ENCODE measurements around the gene ZBTB46. TPM values are rescaled to one million over a fixed set of nuclear protein-coding genes. Genes with fewer than 3 reads are reported as not detected.

The ZBTB46 gene
- total and polyA plus RNA-seq, 7 donors, result 0.23 to 5.3 (median 3.6) TPM

- no peak for DNase-seq
- TF ChIP-seq POLR2AphosphoS5 (IDR thresholded peaks at IDR 0.05), result no peak
- no peak for TF ChIP-seq EP300 (IDR thresholded peaks at IDR 0.05)
- TF ChIP-seq POLR2A (IDR thresholded peaks at IDR 0.05), result no peak
- TF ChIP-seq CTCF (IDR thresholded peaks at IDR 0.05), result no peak
- no peaks in the 10 kb centered on the region for H3K9me3 ChIP-seq
- 59 to 76% methylated on average over 41 to 43 of the region's 45 CpGs for WGBS, 2 donors
- H3K36me3 ChIP-seq, result no peaks in the 10 kb centered on the region
- H3K4me3 ChIP-seq, result no peak overlapping the region
- intact Hi-C loops (cut with DNase I), result no loop called here
- no peaks in the 10 kb centered on the region for H3K4me1 ChIP-seq
- H3K27ac ChIP-seq, result no peak overlapping the region
- H3K27me3 ChIP-seq, result no peaks in the 10 kb centered on the region
Observed at GRCh38 chr20:63751471-63752271, 79.4 kb downstream of the ZBTB46 start.

- intact Hi-C loops (cut with DNase I), result no loop called here
- DNase-seq, result no peak
- WGBS, 2 donors, result 66 to 68% methylated on average over 26 of the region's 26 CpGs
- no peaks in the 10 kb centered on the region for H3K9me3 ChIP-seq
- H3K27ac ChIP-seq, result no peak overlapping the region
- no peaks in the 10 kb centered on the region for H3K36me3 ChIP-seq
- H3K27me3 ChIP-seq, result no peaks in the 10 kb centered on the region
- no peaks in the 10 kb centered on the region for H3K4me1 ChIP-seq
- no peak overlapping the region for H3K4me3 ChIP-seq
- no peak for TF ChIP-seq EP300 (IDR thresholded peaks at IDR 0.05)
- no peak for TF ChIP-seq POLR2A (IDR thresholded peaks at IDR 0.05)
- TF ChIP-seq CTCF (IDR thresholded peaks at IDR 0.05), result no peak
- no peak for TF ChIP-seq POLR2AphosphoS5 (IDR thresholded peaks at IDR 0.05)
Observed at GRCh38 chr20:63750807-63751470, 80.1 kb downstream of the ZBTB46 start.

GRCh38 chr20:63749597-63750508, 81.2 kb downstream of the ZBTB46 start:
- 81 to 88% methylated on average over 16 of the region's 16 CpGs for WGBS, 2 donors
- H3K27ac ChIP-seq, result no peak overlapping the region
- H3K36me3 ChIP-seq, result no peaks in the 10 kb centered on the region
- no peak overlapping the region for H3K4me3 ChIP-seq
- no peaks in the 10 kb centered on the region for H3K27me3 ChIP-seq
- TF ChIP-seq POLR2AphosphoS5 (IDR thresholded peaks at IDR 0.05) (no peak), POLR2A (IDR thresholded peaks at IDR 0.05) (no peak), EP300 (IDR thresholded peaks at IDR 0.05) (no peak), CTCF (IDR thresholded peaks at IDR 0.05) (no peak)
- H3K9me3 ChIP-seq, result no peaks in the 10 kb centered on the region
- no peak for DNase-seq
- no peaks in the 10 kb centered on the region for H3K4me1 ChIP-seq
- intact Hi-C loops (cut with DNase I), result no loop called here

- no peak overlapping the region for H3K4me3 ChIP-seq
- H3K9me3 ChIP-seq, result no peaks in the 10 kb centered on the region
- WGBS, 2 donors, result 93 to 95% methylated on average over 11 of the region's 11 CpGs
- no peak for DNase-seq
- H3K36me3 ChIP-seq, result no peaks in the 10 kb centered on the region
- no peak overlapping the region for H3K27ac ChIP-seq
- H3K27me3 ChIP-seq, result no peaks in the 10 kb centered on the region
- intact Hi-C loops (cut with DNase I), result no loop called here
- H3K4me1 ChIP-seq, result no peaks in the 10 kb centered on the region
- TF ChIP-seq POLR2A (IDR thresholded peaks at IDR 0.05) (no peak), CTCF (IDR thresholded peaks at IDR 0.05) (no peak), POLR2AphosphoS5 (IDR thresholded peaks at IDR 0.05) (no peak), EP300 (IDR thresholded peaks at IDR 0.05) (no peak)
Observed at GRCh38 chr20:63748934-63749270, 82.2 kb downstream of the ZBTB46 start.

Data from sigmoid colon (tissue), 7 donors.